H9 (cell line): ENCODE results near the gene PDCD1. TPM values are rescaled to one million over a fixed set of nuclear protein-coding genes. Genes with fewer than 3 reads are reported as not detected.
A peak's percentile ranks its signal among the peaks of the same experiment; 100 is the strongest.

Source experiments
- DNase-seq: peaks from one replicate; pipeline ENCODE4 v3.0.0-alpha.2; 2017
- H2AFZ ChIP-seq: one replicate; pipeline ENCODE4 v1.6.1; 2013; ENCODE audit warnings: mild to moderate bottlenecking, low read length, control low read depth, moderate library complexity
- H2AK5ac ChIP-seq: 2 replicates; pipeline ENCODE4 v1.6.1; 2013; ENCODE audit warnings: low read length, control low read depth, mixed read lengths; ENCODE audit not compliant: insufficient read length
- H2BK120ac ChIP-seq: one replicate; pipeline ENCODE4 v1.6.1; 2013; ENCODE audit warnings: low read depth, mild to moderate bottlenecking, low read length, control low read depth, inconsistent platforms; ENCODE audit not compliant: poor library complexity, severe bottlenecking
- H2BK12ac ChIP-seq: 2 replicates; pipeline ENCODE4 v1.6.1; 2013; ENCODE audit warnings: low read length, control low read depth, mixed read lengths, low read depth; ENCODE audit not compliant: insufficient read length
- H2BK15ac ChIP-seq: 2 replicates; pipeline ENCODE4 v1.6.1; 2013; ENCODE audit warnings: low read depth, low read length, control low read depth
- H2BK20ac ChIP-seq: one replicate; pipeline ENCODE4 v1.6.1; 2013; ENCODE audit warnings: low read depth, mild to moderate bottlenecking, low read length, control low read depth, inconsistent platforms; ENCODE audit not compliant: poor library complexity, severe bottlenecking
- H2BK5ac ChIP-seq: 2 replicates; pipeline ENCODE4 v1.6.1; 2013; ENCODE audit warnings: low read length, control low read depth, mixed read lengths; ENCODE audit not compliant: insufficient read length
- H3K14ac ChIP-seq: 2 replicates; pipeline ENCODE4 v1.6.1; 2013; ENCODE audit warnings: low read length, control low read depth; ENCODE audit not compliant: insufficient read depth
- H3K18ac ChIP-seq: 2 replicates; pipeline ENCODE4 v1.6.1; 2013; ENCODE audit warnings: low read depth, mild to moderate bottlenecking, mixed read lengths, low read length, control low read depth; ENCODE audit not compliant: insufficient read length
- H3K23ac ChIP-seq: 2 replicates; pipeline ENCODE4 v1.6.1; 2013; ENCODE audit warnings: low read length, control low read depth, mixed read lengths, low read depth; ENCODE audit not compliant: insufficient read length
- H3K23me2 ChIP-seq: 2 replicates; pipeline ENCODE4 v1.6.1; 2013; ENCODE audit warnings: low read depth, mild to moderate bottlenecking, mixed read lengths, low read length, control low read depth; ENCODE audit not compliant: insufficient read length, poor library complexity, severe bottlenecking
- H3K27ac ChIP-seq: 2 replicates; pipeline ENCODE4 v1.5.1; 2013; ENCODE audit warnings: low read length, control low read depth, mixed read lengths, low read depth; ENCODE audit not compliant: insufficient read length
- H3K27me3 ChIP-seq: 2 replicates; pipeline ENCODE4 v1.6.1; 2013; ENCODE audit warnings: low read length, control low read depth, inconsistent platforms; ENCODE audit not compliant: insufficient read depth
- H3K4ac ChIP-seq: 2 replicates; pipeline ENCODE4 v1.6.1; 2013; ENCODE audit warnings: low read depth, mild to moderate bottlenecking, control low read depth, inconsistent platforms, low read length, moderate library complexity
- H3K4me1 ChIP-seq: 2 replicates; pipeline ENCODE4 v1.6.1; 2013; ENCODE audit warnings: low read length, control low read depth, inconsistent platforms; ENCODE audit not compliant: insufficient read depth
- H3K4me2 ChIP-seq: 2 replicates; pipeline ENCODE4 v1.6.1; 2013; ENCODE audit warnings: low read length, control low read depth, mixed read lengths; ENCODE audit not compliant: insufficient read length, insufficient read depth
- H3K56ac ChIP-seq: 2 replicates; pipeline ENCODE4 v1.6.1; 2013; ENCODE audit warnings: low read depth, mild to moderate bottlenecking, mixed read lengths, low read length, control low read depth; ENCODE audit not compliant: insufficient read length
- H3K79me1 ChIP-seq: 2 replicates; pipeline ENCODE4 v1.6.1; 2013; ENCODE audit warnings: low read depth, mild to moderate bottlenecking, moderate library complexity, low read length, control low read depth, inconsistent platforms; ENCODE audit not compliant: insufficient read depth, poor library complexity, severe bottlenecking
- H3K79me2 ChIP-seq: 2 replicates; pipeline ENCODE4 v1.6.1; 2013; ENCODE audit warnings: low read length, control low read depth, inconsistent platforms; ENCODE audit not compliant: insufficient read depth
- H3K9ac ChIP-seq: 2 replicates; pipeline ENCODE4 v1.6.1; 2013; ENCODE audit warnings: low read length, control low read depth, mixed read lengths; ENCODE audit not compliant: insufficient read length; ENCODE audit errors: extremely low read depth
- H3K9me3 ChIP-seq: one replicate; pipeline ENCODE4 v1.6.1; 2013; ENCODE audit warnings: low read depth, low read length, inconsistent platforms; ENCODE audit not compliant: control insufficient read depth
- H3T11ph ChIP-seq: one replicate; pipeline ENCODE4 v1.6.1; 2013; ENCODE audit warnings: mild to moderate bottlenecking, low read length, control low read depth, inconsistent platforms
- H4K20me1 ChIP-seq: one replicate; pipeline ENCODE4 v1.6.1; 2013; ENCODE audit not compliant: control insufficient read depth, insufficient read length, insufficient read depth
- H4K5ac ChIP-seq: 2 replicates; pipeline ENCODE4 v1.6.1; 2013; ENCODE audit warnings: low read depth, mild to moderate bottlenecking, mixed read lengths, low read length, control low read depth; ENCODE audit not compliant: insufficient read length
- H4K8ac ChIP-seq: replicated peaks from 2 replicates; pipeline ENCODE4 v1.6.1; 2013; ENCODE audit warnings: low read length, control low read depth, mixed read lengths, low read depth; ENCODE audit not compliant: insufficient read length
- H4K91ac ChIP-seq: 2 replicates; pipeline ENCODE4 v1.6.1; 2013; ENCODE audit warnings: low read depth, mild to moderate bottlenecking, moderate library complexity, mixed read lengths, low read length, control low read depth; ENCODE audit not compliant: insufficient read length
- H3K27ac Mint-ChIP-seq, 3 experiments: 2 replicates in 2 of 3; 3 replicates in 1 of 3; pipeline ENCODE4 v1.8.0; 2020 to 2021; ENCODE audit warnings: mixed read lengths in 3 of 3, mild to moderate bottlenecking in 1 of 3, moderate library complexity in 1 of 3
- H3K27me3 Mint-ChIP-seq: 2 replicates; pipeline ENCODE4 v1.8.0; 2021; ENCODE audit warnings: low read depth, mild to moderate bottlenecking, moderate library complexity, mixed read lengths
- H3K36me3 Mint-ChIP-seq, 3 experiments: 2 replicates in 2 of 3; 3 replicates in 1 of 3; pipeline ENCODE4 v1.8.0; 2020 to 2021; ENCODE audit warnings: low read depth in 3 of 3, mixed read lengths in 3 of 3; ENCODE audit not compliant: insufficient read depth in 1 of 3
- H3K4me1 Mint-ChIP-seq, 2 experiments: 2 replicates each; pipeline ENCODE4 v1.8.0; 2020; ENCODE audit warnings: mixed read lengths in 2 of 2
- H3K4me3 Mint-ChIP-seq, 2 experiments: 2 replicates in 1 of 2; 3 replicates in 1 of 2; pipeline ENCODE4 v1.8.0; 2020 to 2021; ENCODE audit warnings: mild to moderate bottlenecking in 2 of 2, mixed read lengths in 2 of 2, moderate library complexity in 1 of 2
- H3K9me3 Mint-ChIP-seq, 2 experiments: 2 replicates in 1 of 2; 3 replicates in 1 of 2; pipeline ENCODE4 v1.8.0; 2020; ENCODE audit warnings: mild to moderate bottlenecking in 2 of 2, mixed read lengths in 2 of 2, moderate library complexity in 1 of 2
- WGBS: extraction: QIAGEN DNeasy Blood & Tissue Kit; methylation state at CpG from one replicate; pipeline ENCODE4 v1.1.7; 2013; ENCODE audit warnings: missing lambda C conversion rate, low lambda C conversion rate, mixed read lengths; ENCODE audit not compliant: insufficient read length; ENCODE audit errors: extremely low coverage; 5-methylcytosine and 5-hydroxymethylcytosine counted together
- total RNA-seq: library from RNA; stranded (reverse); gene quantifications from 2 replicates; pipeline ENCODE4 v1.2.1, GENCODE V29; 2021
- TF ChIP-seq, protein P1 (sequence below): fragments of 200-600 bp; sonication (generic); conservative IDR thresholded peaks from 3 replicates; pipeline ENCODE4 v1.8.0; 2021; ENCODE audit warnings: antibody characterized with exemption, mild to moderate bottlenecking

PDCD1 gene
- total RNA-seq, 1 experiment from 2014 or later = 1.6 TPM

DNA sequence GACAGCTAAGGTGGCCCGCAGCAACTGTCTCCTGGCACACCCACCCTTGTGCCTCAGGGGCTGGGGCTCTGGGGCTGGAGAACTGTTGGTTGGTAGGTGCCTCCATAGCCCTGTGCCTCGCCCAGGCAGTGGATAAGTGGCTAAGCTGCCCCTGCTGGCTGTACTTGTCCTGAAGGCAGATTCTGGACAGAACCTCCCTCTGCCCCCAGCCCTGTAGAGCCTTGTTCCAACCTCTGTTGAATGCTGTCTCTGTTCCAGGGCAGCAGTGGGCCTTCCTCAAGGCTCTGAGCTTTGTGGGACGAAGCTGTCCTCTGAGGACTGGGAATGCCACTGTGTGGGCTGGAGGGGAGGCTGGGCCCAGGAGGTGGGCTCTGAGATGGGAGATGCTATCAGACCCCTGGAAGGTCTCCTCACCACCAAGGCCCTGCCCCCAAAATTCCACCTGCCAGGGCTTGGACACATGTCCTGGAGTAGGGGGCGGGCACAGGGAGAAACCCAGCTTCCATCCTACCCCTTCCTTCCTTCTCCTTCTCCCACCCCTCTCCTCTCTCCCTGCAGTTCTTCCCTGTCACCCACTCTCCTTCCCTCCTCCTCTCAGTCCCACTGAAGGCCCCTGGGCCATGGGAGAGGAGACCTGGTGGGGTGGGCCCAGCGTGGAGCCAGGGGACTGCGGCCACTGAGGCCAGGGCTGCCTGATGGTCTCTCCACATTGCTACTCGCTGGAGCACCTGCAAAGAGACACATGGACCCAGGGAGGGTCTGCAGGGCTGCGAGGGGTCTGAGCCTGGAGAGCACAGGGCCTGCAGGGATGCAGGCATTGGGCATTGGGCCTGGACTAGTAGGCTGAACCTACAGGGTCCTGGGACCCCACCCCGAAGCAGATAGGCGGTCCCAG is 1.7 kb upstream of the PDCD1 start:
- Histone ChIP-seq H3K79me1 (no peaks in the 10 kb centered on the region), H2AK5ac (no peak overlapping the region), H2BK20ac (no peak overlapping the region), H2BK120ac (no peak overlapping the region), H3K18ac (no peak overlapping the region), H3K9ac (no peak overlapping the region), H3K23me2 (no peaks in the 10 kb centered on the region), H2BK12ac (no peak overlapping the region), H3K27ac (no peak overlapping the region), H3K27me3 (no peaks in the 10 kb centered on the region; the same call in 1 of the 2 replicates), H4K8ac (no peak overlapping the region), H3K4ac (no peak overlapping the region), H3T11ph (no peak overlapping the region), H4K5ac (no peak overlapping the region), H3K79me2 (no peaks in the 10 kb centered on the region), H3K14ac (no peak overlapping the region; the same call in 1 of the 2 replicates), H3K4me1 (no peaks in the 10 kb centered on the region; the same call in 1 of the 2 replicates), H2AFZ (no peak overlapping the region), H4K91ac (no peak overlapping the region), H3K56ac (no peak overlapping the region), H3K4me2 (no peak overlapping the region), H2BK15ac (no peak overlapping the region), H2BK5ac (no peak overlapping the region), H4K20me1 (peaks cover 6% of the 10 kb centered on the region), H3K23ac (no peak overlapping the region), H3K9me3 (no peaks in the 10 kb centered on the region)
- peaks cover 15 to 17% of the 10 kb centered on the region in 2 experiments for H3K9me3 Mint-ChIP-seq
- no peak for DNase-seq
- TF ChIP-seq, protein P1, sequence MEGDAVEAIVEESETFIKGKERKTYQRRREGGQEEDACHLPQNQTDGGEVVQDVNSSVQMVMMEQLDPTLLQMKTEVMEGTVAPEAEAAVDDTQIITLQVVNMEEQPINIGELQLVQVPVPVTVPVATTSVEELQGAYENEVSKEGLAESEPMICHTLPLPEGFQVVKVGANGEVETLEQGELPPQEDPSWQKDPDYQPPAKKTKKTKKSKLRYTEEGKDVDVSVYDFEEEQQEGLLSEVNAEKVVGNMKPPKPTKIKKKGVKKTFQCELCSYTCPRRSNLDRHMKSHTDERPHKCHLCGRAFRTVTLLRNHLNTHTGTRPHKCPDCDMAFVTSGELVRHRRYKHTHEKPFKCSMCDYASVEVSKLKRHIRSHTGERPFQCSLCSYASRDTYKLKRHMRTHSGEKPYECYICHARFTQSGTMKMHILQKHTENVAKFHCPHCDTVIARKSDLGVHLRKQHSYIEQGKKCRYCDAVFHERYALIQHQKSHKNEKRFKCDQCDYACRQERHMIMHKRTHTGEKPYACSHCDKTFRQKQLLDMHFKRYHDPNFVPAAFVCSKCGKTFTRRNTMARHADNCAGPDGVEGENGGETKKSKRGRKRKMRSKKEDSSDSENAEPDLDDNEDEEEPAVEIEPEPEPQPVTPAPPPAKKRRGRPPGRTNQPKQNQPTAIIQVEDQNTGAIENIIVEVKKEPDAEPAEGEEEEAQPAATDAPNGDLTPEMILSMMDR = no peak
- peaks cover 0 to 6% (median 0%) of the 10 kb centered on the region in 3 experiments; a peak in 2 of 7 replicates for H3K36me3 Mint-ChIP-seq
- peaks cover 6 to 17% of the 10 kb centered on the region in 2 experiments for H3K4me1 Mint-ChIP-seq
- H3K27me3 Mint-ChIP-seq = peaks cover 13% of the 10 kb centered on the region
- H3K27ac Mint-ChIP-seq = peak overlapping the region in 1 of 3 experiments; percentile 72; a peak in 1 of 7 replicates
- H3K4me3 Mint-ChIP-seq = no peak overlapping the region
- no CpG with 5 or more reads among the region's 10 CpGs for WGBS
